GM19193 (cell line): ENCODE data around the gene MRAS.

Source experiments
- POLR2A ChIP-seq: IDR thresholded peaks from 4 replicates; pipeline ENCODE4 v1.6.1; 2011; ENCODE audit not compliant: insufficient read depth, insufficient read length; ENCODE audit errors: extremely low read depth

Gene MRAS

DNA sequence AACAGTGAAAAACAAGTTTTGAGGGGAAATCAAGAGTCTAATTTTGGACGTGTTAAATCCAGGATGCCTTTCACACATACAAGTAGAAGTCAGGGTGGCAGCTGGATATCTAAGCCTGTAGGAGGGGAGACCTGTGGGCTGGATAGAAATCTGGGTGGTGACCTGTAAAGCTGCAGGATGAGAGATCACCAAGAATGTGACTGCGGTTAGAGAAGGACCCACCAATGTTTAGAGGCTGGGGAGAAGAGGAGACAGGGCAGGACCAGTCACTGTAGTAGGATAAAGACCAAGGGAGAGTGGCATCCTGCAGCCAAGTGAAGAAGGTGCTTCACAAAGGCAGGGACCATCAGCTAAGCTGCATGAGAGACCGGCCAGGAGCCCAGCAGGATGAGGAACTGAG, 36.2 kb downstream of the MRAS start:
- TF ChIP-seq POLR2A: no peak

DNA sequence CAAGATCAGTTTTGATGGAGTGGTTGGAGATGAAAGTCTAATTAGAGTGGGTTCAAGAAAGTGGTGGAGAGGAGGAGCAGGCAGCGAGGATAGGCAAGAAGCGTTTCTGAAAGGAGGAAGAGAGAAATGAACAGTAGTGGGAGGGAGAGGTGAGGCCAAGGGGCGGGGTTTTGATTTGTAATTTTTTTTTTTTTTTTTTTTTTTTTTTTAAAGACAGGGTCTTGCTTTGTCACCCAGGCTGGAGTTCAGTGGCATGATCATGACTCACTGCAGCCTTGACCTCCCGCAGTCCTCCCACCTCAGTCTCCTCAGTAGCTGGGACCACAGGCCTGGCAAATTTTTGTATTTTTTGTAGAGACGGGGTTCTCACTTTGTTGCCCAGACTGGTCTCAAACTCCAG, 36.6 kb downstream of the MRAS start:
- TF ChIP-seq POLR2A: no peak

DNA sequence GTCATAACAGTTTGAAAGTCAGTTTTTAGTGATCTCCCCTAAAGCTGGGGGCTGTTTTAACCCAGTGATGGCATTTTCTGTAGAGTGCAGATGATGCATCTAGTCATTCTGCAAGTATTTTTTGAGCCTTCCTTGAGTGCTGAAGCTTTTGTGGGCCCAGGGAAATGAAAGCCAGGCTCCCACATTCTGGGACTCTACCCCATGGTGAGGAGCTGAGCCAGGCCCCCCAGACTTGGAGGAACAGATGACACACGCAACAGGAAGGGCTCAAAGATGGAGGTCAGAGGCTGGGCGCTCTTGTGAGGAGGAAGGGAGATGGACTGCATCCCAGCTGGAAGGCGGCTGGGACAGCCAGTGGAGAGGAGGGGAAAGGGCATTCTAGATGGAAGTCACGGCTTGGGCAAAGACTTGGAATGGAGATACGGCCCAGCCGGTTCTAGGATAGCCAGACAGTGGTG, 40.8 kb downstream of the MRAS start:
- TF ChIP-seq POLR2A: no peak

DNA sequence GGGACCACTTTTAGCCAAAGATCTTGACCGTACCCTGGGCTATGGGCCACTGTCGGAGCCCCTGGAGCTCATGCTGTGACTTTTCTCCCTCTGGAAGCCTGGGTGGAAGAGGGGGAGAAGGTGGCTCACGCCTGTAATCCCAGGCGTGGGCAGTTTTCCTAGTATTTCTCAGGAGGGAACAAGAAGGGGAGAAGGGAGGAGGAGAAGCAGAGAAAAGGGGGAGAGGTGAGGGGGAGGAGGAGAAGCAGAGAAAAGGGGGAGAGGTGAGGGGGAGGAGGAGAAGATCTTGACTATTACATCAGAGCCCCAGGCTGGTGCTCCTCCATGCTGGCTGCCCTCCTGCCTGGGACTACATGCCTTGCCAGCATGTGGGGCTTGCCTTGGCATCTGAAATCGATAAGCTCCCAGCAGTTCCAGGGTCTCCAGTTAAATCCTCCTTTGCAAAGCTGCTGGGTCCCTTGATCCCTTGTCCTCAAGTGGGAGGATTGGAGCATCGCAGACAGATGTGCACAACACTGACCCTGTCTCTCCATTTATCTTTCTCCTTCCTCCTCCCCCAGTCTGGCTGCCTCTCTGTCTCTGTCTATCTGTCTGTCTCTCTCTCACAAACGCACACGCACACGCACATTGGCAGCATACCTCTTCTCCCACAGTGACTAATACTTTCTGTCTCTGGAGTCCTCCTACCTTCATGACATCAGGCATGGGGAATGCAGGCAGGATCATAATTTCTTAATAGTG, 41.6 kb downstream of the MRAS start:
- TF ChIP-seq POLR2A: no peak

DNA sequence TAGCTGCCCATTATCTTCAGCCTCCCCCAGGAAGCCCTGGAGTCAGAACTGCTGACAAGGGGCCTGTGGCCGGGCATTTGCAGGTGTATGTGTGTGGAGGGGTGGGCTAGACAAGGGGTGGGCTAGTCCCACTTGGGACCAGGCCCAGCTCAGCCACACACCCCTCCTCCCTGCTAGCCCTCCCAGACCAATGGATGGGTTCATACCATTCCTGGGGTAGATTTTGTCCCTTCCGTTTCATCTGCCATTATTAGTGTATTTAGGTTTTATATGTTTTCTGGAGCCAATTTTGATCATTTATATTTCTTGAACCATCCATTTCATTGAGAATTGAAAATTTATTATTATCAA, 42.2 kb downstream of the MRAS start:
- no peak for TF ChIP-seq POLR2A

DNA sequence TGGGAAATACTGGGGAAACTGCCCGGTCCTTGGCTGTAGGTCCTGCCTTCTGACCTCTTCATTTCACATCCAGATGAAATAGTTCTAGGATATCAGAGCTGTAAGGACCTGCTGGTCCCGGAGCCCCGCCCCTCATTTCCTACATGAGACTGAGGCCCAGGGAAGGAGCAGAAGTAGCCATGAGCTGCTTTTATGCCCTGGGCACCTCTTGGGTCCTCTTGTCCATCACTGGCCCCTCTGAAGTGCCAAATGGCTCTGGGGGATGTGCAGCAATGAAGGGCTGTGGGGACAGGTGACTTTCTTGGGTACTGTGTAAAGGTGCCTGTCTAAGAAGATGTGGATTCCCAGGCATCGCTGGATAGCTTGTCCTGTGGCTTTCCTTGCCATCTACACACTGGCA, 45.8 kb downstream of the MRAS start:
- no peak for TF ChIP-seq POLR2A

DNA sequence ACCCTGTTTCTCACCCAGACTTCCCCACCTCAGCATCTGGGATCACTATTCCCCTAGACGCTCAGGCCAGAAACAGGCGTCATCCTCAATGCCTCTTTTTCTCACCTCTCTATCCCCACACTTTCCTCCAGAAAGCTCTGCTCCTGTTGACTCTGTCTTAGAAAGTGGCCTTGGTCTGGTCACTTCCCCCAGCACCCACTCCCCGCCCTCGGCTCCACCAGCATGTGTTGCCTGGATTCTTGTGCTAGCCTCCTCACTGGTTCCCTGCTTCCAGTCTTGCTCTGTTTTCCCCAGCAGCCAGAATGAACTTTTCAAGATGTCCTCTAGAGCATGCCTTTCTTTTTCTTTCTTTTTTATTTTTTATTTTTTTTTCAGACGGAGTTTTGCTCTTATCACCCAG, 46.3 kb downstream of the MRAS start:
- no peak for TF ChIP-seq POLR2A

DNA sequence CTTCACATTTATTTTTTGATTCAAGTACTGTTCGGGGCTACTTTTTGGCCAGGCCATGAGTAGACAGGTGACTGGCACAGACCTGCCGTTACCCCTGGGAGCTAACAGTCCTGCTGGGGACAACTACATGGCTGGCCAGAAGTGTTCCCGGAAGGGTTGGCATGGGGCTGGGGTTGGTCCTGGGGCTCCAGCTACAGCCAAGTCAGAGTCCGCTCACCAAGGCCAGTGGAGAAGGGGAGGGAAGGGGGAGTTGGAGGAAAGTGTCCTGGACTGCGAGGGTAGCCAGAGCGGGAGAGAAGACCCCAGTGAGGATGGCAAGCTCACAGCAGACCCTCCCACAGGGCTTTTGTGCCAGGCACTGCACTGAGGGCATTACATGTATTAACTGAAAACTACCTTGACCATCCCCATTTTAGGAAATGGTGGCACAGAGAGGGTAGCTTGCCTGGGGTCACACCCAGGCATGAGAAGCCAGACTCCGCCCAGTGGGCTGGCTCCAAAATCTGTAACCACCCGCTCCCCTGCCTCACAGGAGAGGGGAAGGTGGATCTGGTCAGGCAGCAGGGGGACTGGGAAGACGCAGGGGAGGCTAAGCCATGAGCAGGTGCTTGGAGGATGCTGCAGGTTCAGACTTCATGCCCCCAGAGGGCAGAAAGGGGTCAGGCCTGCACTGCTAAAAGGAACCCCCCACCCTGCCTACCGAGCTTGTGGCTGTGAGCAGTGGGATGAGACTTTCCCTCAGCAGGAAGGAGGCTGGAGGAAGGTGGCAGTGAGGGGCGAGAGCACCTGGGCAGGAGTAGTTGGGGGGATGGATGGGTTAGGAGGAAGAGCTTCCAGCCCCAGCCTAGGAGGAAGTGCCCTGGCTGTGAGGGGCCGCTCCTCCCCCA, 47.7 kb downstream of the MRAS start:
- no peak for TF ChIP-seq POLR2A

DNA sequence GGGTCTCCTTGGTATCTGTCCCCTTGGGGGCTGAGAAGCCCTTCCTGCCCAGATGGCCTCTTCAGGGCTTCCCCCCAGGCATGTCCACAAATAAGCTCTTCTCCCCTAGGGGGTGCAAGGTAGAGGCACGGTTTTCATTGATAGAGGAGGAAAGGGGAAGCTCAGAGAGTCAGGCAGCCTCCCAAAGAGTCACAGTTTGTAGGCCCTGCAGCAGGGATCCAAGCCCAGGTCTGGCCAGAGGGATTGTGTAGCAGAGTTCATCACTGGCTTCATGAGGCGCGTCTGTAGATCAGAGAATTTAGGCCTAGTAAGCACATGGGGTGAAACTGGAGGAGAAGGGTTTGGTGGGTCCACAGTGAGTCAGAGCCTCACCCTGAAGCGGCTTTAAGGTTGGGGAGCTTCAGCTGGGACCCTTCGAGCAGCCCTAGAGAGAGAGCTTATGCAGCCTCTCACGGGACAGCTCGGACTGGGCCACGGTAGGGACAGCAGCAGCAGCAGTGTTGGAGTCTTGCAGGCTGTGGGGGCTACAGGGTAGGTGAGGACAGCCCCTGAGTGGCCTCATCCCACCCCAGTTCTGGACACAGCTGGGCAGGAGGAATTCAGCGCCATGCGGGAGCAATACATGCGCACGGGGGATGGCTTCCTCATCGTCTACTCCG, 48.5 kb downstream of the MRAS start:
- TF ChIP-seq POLR2A: no peak

DNA sequence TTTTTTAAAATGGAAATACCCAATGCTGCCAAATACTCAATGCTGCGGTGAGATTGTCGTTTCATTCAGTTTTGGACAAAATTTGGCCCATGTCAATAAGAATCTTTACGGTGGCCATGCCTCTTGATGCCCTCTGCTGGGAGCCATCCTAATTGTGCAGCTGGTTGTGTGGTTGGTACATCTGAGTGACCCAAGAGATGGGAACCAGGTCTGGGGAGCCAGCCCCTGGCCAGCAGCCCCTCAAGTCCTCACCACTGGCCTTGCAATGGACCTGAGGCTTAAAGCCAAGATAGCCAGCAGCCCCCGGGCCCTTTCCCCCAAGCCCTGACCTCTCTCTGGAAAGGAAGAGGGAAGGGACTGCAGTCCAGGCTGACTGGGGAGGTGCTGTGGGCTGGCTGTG, 49.6 kb downstream of the MRAS start:
- TF ChIP-seq POLR2A: no peak

DNA sequence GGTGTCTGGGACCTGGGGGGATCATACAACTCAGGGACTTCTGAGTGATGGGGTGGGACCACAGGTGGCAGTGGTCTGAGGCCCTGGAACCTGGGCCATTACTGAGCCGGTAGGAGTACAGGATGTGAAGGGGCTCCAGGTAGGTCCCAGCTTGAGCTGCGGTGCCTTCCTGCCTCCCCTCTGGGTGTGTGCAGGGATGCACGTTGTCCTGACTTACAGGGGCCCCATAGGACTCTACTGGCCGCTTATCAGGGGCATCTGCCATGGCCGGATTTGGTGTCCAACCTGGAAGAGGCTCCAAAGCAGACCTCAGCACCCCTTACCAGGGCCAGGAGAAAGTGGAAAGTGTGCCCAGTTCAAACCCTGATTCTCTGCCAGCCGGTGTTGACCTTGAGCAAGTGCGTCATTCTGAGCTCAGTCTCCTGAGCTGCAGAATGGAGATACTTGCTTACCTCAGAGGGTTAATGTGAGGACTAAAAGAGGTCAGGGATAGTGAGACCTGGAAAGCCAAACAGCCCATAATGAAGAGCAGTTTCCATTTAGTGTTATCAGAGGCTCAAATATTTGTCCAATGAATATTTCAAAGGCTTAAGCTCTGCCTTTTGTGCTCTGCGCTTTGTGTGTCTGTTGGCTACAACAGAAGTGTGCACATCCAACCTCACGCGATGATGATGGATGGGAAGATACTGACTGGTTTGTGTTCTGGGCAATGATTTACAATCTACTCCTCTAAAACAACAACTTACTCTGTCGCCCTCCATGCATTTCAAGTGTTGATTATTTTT, 50.6 kb downstream of the MRAS start:
- no peak for TF ChIP-seq POLR2A

DNA sequence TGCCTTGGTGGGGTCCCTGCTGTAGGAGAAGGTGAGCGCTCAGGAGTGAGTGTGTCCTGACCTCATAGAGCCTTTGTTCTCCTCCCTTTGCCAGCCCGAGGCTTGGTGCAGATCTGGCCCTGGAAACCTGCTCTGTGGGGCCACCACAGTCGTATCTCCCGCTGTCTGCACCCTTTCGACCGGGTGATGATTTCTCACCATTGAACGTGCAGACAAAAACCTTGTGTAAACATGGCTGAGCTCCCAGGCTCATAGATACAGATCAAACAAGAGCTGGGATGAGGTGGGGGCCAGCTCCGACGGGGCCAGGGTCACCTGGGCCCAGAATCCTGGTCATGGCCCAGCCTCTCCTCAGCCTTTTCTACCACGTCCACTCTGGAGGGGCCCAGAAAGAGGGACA, 51.4 kb downstream of the MRAS start:
- TF ChIP-seq POLR2A: no peak

DNA sequence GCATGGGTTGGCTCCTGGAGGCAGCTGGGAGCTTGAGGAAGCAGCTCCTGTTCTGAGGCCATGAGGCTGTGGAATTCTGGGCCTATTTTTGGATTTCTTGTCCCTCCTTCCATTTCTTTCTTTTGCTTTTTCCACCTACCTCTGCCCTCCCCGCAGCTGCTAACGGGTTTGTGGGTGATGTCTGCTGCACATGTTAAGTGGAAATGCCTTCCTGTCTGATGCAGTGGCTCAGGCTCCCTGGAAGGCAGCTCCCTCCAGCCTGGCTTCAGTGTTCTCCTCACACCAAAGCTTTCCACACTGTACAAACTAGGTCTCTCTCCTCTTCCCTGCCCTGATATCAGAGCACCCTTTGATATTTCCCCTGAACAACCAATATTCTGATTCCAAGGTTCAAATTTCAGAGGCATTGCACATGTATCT, 52.3 kb downstream of the MRAS start:
- TF ChIP-seq POLR2A: no peak

DNA sequence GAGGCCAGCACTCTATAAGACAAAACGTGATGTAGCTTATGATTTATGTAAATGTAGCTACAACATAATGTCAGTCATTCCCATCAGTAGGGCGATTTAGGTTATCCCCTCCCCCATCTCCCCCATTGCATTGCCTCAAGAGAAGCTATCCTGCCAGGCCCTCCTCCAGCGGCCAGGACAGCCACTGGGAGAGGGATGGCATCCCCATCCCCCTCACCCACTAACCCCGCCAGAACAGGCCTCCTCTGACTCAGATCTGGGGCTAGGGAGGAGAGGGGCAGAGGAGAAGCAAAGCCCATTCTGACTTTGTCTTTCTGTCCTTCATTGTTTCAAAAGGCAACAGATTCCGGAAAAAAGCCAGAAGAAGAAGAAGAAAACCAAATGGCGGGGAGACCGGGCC, 53.5 kb downstream of the MRAS start:
- TF ChIP-seq POLR2A: no peak

DNA sequence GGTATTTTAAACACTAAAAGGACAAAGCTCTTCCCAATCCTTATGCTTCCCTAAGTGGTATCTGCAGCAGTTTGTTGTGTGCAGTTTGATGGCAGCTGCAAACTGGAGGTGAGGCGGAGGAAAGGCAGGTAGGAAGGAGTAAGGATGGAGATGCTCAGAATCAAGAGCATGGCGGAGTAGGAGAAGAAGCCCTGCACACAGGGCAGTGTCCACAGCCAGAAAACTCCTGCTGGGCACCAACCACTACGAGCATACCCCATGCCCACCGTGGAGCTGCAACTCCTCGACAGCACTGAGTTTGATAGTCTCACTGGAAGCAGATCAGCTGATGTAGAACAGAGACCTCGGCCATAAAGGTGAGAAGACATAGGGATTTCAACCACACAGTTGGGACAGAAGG, 55.7 kb downstream of the MRAS start:
- TF ChIP-seq POLR2A: no peak
